Vagina (tissue), 2 donors: ENCODE measurements around the gene SYTL3. TPM values are rescaled to one million over a fixed set of nuclear protein-coding genes. Genes with fewer than 3 reads are reported as not detected.

Experiments
- microRNA-seq: library from miRNA; unstranded; fragments of <30 nt; microRNA quantifications from one replicate; pipeline ENCODE4, GENCODE V29; 2017; ENCODE audit warnings: borderline number of aligned reads, borderline replicate concordance
- small RNA-seq: library from RNA; depleted of rRNA; stranded (forward); fragments of <200 nt; gene quantifications from one replicate; pipeline ENCODE3, GENCODE V24; 2016
- total RNA-seq: library from RNA; depleted of rRNA; stranded (reverse); fragments of >200 nt; gene quantifications from one replicate; pipeline ENCODE4 v1.2.3, GENCODE V29; 2016

The SYTL3 gene
- total RNA-seq, 1 donor from 2014 or later, result 10.8 TPM

Small RNA genes lying within 50 kb of the gene (microRNA-seq; reads per million reads assigned to microRNA genes)
- gene MIR3918 (not detected), gene MIR7161 (not detected)

Small RNA genes lying within 50 kb of the gene (small RNA-seq; reads per million reads assigned to genes)
- not detected for gene MIR3918
- not detected for gene MIR7161

Other genes with a start within 250 kb of the SYTL3 start
- 18.4 TPM for gene TMEM181, start 90.0 kb upstream of the SYTL3 start, total RNA-seq
- 65.8 TPM for gene DYNLT1, start 5.3 kb upstream of the SYTL3 start, total RNA-seq
- gene EZR, start 169.3 kb downstream of the SYTL3 start, total RNA-seq, result 99.7 TPM